ENCODE measurements around the gene GAS2. TPM values are rescaled to one million over a fixed set of nuclear protein-coding genes. Genes with fewer than 3 reads are reported as not detected.

Gene GAS2
- total and polyA plus RNA-seq, 2 donors from 2014 or later: 4.5 to 6.8 TPM

DNA sequence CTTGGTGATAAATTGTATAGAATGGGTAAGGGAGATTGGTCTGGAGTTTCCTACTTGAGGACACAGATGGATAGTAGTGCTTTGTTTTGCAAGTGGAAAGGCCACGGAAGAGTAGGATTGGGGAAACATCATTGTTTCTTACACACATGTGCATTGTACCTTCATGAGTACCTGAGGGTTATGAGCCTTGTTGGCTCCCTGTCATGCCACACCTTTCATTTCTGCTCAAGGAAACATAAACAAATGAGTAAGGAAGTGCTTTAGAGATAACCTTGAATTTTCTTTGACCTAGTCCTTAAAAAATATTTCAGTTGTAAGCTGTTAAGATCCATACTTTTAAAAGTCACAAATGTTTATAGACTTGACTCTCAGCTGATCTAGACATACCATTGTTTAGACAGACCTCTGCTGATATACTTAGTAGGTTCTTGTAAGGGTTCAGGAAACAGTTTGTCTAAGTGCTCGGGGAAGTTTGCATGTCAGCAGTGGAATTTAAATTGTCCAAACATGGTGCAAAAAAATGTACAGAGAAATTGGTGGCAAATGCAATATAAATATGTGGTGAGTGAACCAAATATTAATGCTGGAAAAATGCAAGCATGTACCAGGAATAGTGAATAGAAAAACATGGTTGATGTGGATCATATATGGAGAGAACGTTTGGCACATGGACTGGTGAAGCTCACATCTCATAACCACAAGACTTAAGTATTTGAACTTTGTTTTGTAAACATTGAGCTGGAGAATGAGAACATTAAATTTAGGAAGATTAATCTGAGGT, 40.9 kb downstream of the GAS2 start:
- no peak overlapping the region for H3K4me3 ChIP-seq (ENCODE audit: low read length in 3 of 3)
- H3K4me1 ChIP-seq (ENCODE audit: control insufficient read depth in 2 of 3, insufficient read depth in 2 of 3, low read depth in 1 of 3, low read length in 3 of 3): no peaks in the 10 kb centered on the region
- no peak overlapping the region for H3K27ac ChIP-seq (ENCODE audit: low read depth in 2 of 2, low read length in 2 of 2)
- H3K36me3 ChIP-seq (ENCODE audit: control insufficient read depth in 2 of 3, insufficient read depth in 3 of 3, low read length in 3 of 3): no peaks in the 10 kb centered on the region
- intact Hi-C loops (cut with DNase I): no loop called here
- H3K27me3 ChIP-seq (ENCODE audit: control insufficient read depth, insufficient read depth, low read length): no peaks in the 10 kb centered on the region
- DNase-seq (no peak), FAIRE-seq (no peak)
- TF ChIP-seq, protein P1, sequence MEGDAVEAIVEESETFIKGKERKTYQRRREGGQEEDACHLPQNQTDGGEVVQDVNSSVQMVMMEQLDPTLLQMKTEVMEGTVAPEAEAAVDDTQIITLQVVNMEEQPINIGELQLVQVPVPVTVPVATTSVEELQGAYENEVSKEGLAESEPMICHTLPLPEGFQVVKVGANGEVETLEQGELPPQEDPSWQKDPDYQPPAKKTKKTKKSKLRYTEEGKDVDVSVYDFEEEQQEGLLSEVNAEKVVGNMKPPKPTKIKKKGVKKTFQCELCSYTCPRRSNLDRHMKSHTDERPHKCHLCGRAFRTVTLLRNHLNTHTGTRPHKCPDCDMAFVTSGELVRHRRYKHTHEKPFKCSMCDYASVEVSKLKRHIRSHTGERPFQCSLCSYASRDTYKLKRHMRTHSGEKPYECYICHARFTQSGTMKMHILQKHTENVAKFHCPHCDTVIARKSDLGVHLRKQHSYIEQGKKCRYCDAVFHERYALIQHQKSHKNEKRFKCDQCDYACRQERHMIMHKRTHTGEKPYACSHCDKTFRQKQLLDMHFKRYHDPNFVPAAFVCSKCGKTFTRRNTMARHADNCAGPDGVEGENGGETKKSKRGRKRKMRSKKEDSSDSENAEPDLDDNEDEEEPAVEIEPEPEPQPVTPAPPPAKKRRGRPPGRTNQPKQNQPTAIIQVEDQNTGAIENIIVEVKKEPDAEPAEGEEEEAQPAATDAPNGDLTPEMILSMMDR (IDR thresholded peaks at IDR 0.05; ENCODE audit: borderline replicate concordance, extremely low read depth, insufficient read depth): no peak
- H3K9ac ChIP-seq (ENCODE audit: low read length in 3 of 3): no peak overlapping the region
- no peaks in the 10 kb centered on the region for H3K9me3 ChIP-seq (ENCODE audit: control insufficient read depth in 2 of 3, insufficient read depth in 1 of 3, low read length in 3 of 3)

DNA sequence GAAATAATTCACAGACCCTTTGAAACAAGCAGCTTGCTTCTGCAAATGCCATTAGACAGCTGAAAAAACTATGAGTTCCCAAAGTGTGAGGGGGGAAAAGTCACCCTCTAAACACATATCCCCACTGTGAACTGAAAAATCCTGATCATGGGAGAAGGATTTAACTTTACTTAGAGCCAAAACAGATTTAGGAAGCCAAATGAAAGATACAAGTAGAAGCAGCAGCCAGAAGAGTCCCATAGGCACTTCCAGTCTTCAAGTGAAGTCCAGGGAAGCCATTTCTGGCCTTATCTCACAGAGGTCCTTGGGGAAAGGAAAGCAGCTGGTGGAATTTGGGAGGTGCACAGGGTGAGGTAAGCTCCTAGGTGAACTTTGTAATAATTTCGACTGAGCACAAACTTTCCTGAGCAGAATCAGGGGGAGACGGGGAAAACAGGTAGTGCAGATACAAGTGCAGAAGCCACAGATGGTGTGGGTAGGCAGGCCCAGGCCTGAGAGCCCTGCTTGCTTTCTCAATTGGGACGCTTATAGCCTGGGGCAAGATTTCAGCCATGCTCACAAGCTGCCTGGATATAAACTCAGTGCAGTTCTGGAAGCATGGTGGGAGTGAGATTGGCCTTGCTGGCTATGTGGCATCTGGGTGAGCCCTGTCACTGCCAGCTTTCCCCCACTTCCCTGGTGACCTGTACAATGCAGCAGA, 44.8 kb downstream of the GAS2 start:
- Histone ChIP-seq H3K27ac (ENCODE audit: low read depth in 2 of 2, low read length in 2 of 2) (no peak overlapping the region), H3K4me1 (ENCODE audit: control insufficient read depth in 2 of 3, insufficient read depth in 2 of 3, low read depth in 1 of 3, low read length in 3 of 3) (no peaks in the 10 kb centered on the region), H3K9ac (ENCODE audit: low read length in 3 of 3) (no peak overlapping the region), H3K36me3 (ENCODE audit: control insufficient read depth in 2 of 3, insufficient read depth in 3 of 3, low read length in 3 of 3) (no peaks in the 10 kb centered on the region), H3K9me3 (ENCODE audit: control insufficient read depth in 2 of 3, insufficient read depth in 1 of 3, low read length in 3 of 3) (no peaks in the 10 kb centered on the region), H3K4me3 (ENCODE audit: low read length in 3 of 3) (no peak overlapping the region), H3K27me3 (ENCODE audit: control insufficient read depth, insufficient read depth, low read length) (no peaks in the 10 kb centered on the region)
- TF ChIP-seq, protein P1 (IDR thresholded peaks at IDR 0.05; ENCODE audit: borderline replicate concordance, extremely low read depth, insufficient read depth): no peak
- intact Hi-C loops (cut with DNase I): no loop called here
- FAIRE-seq: no peak
- peak in 1 of 5 donors; percentile 16 for DNase-seq

DNA sequence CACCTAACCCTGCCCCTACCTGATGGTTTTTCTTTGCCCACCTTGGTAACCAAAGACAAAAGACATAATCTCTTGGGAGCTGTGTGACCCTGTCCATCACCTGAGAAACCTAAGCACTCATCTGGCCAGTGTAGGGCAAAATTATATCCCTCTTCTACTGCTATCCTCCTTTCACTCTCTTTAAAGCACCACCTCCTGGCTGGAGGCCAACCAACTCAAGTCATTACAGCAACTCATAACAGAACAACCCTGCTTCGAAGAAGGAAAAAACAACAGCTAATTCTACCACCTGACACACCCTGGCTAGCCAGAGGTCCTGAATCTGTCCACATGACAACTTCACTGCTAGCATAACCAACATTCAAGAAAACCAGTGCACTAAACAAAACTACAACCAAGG, 45.5 kb downstream of the GAS2 start:
- Histone ChIP-seq H3K4me1 (ENCODE audit: control insufficient read depth in 2 of 3, insufficient read depth in 2 of 3, low read depth in 1 of 3, low read length in 3 of 3) (no peaks in the 10 kb centered on the region), H3K9ac (ENCODE audit: low read length in 3 of 3) (no peak overlapping the region), H3K27me3 (ENCODE audit: control insufficient read depth, insufficient read depth, low read length) (no peaks in the 10 kb centered on the region), H3K27ac (ENCODE audit: low read depth in 2 of 2, low read length in 2 of 2) (no peak overlapping the region), H3K9me3 (ENCODE audit: control insufficient read depth in 2 of 3, insufficient read depth in 1 of 3, low read length in 3 of 3) (peaks cover 0 to 3% (median 0%) of the 10 kb centered on the region in 3 donors), H3K36me3 (ENCODE audit: control insufficient read depth in 2 of 3, insufficient read depth in 3 of 3, low read length in 3 of 3) (no peaks in the 10 kb centered on the region), H3K4me3 (ENCODE audit: low read length in 3 of 3) (no peak overlapping the region)
- TF ChIP-seq, protein P1 (IDR thresholded peaks at IDR 0.05; ENCODE audit: borderline replicate concordance, extremely low read depth, insufficient read depth): no peak
- no peak for DNase-seq
- intact Hi-C loops (cut with DNase I): no loop called here
- FAIRE-seq: no peak
